Omental fat pad (tissue), 4 donors: ENCODE results near the gene GJC3. TPM values are rescaled to one million over a fixed set of nuclear protein-coding genes. Genes with fewer than 3 reads are reported as not detected.
"Not testable (repeated sequence)": the region's sequence is repeated elsewhere in the genome, so short reads cannot be mapped to it uniquely, and the experiment has no call there.

Source experiments
- ATAC-seq: fragments of 150-250 bp; one replicate; pipeline ENCODE4 v1.9.1; 2016; ENCODE audit warnings: mild to moderate bottlenecking, moderate library complexity; ENCODE audit not compliant: low FRiP score
- DNase-seq: peaks from one replicate; pipeline ENCODE4 v3.0.0-alpha.2; 2019; ENCODE audit warnings: low spot score
- CTCF ChIP-seq, 3 donors: fragments of 450-650 bp; IDR thresholded peaks; one replicate each; pipeline ENCODE4 v1.5.1; 2016 to 2017; ENCODE audit warnings: antibody characterized with exemption in 3 of 3, mild to moderate bottlenecking in 3 of 3, moderate library complexity in 2 of 3
- total RNA-seq, 4 donors: library from RNA; depleted of rRNA; stranded (reverse); fragments of >200 nt; gene quantifications; one replicate each; pipeline ENCODE4 v1.1.0, GENCODE V29; 2016

GJC3 gene
- under 1 TPM in 2 of 4 donors, not detected in 2; 0.63 to 0.74 TPM for total RNA-seq

GRCh38 chr7:99928994-99929729 lies at the start of gene GJC3:
Gene GJC3 (minus strand): TSS chr7:99929620. CDS start chr7:99929620, 0 bp downstream.
- peak; percentile 66 for ATAC-seq
- no peak for TF ChIP-seq CTCF (IDR thresholded peaks at IDR 0.05)
- no peak for DNase-seq

- TF ChIP-seq CTCF (IDR thresholded peaks at IDR 0.05), result no peak
- ATAC-seq (no peak), DNase-seq (no peak)
These were observed 47.2 kb upstream of the GJC3 start for GRCh38 chr7:99976626-99977025.

GRCh38 chr7:99975782-99976521 lies 46.5 kb upstream of the GJC3 start, which contains the start of gene AZGP1:
Gene AZGP1 (minus strand): TSS chr7:99976031. CDS start chr7:99976020, 11 bp downstream.
- DNase-seq (no peak), ATAC-seq (no peak)
- no peak for TF ChIP-seq CTCF (IDR thresholded peaks at IDR 0.05)

DNA sequence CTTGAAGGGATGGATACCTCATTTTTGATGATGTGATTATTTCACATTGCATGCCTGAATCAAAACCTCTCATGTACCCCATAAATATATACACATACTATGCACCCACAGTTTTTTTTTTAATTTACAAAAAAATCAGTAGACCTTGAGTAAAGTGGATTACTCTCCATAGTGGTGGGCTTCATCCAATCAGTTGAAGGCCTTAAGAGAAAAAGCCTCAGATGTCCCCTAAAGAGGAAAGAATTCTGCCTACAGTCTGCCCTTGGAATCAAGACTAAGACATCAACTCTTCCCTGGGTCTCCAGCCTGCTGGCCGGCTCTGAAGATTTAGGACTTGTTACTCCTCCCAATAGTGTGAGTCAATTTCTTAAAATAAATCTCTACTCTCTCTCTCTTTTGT lies 45.3 kb upstream of the GJC3 start:
- no peak for DNase-seq
- ATAC-seq, result no peak
- no peak for TF ChIP-seq CTCF (IDR thresholded peaks at IDR 0.05)

DNA sequence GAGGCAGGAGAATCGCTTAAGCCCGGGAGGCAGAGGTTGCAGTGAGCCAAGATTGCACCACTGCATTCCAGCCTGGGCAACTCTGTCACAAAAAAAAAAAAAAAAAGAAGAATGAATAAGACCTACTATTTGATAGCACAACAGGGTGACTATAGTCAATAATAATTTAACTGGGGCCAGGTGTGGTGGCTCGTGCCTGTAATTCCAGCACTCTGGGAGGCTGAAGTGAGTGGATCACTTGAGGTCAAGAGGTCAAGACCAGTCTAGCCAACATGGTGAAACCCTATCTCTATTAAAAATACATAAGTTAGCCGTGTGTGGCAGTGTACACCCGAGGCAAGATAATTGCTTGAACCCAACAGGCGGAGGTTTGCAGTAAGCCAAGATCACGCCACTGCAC lies 44.4 kb upstream of the GJC3 start:
- not testable (repeated sequence) for DNase-seq, ATAC-seq

GRCh38 chr7:99971242-99971641 lies 41.8 kb upstream of the GJC3 start:
- TF ChIP-seq CTCF (IDR thresholded peaks at IDR 0.05), result no peak
- DNase-seq, result no peak
- ATAC-seq, result no peak

GRCh38 chr7:99969813-99970212 lies 40.4 kb upstream of the GJC3 start:
- DNase-seq, ATAC-seq: not testable (repeated sequence)

- DNase-seq (no peak), ATAC-seq (no peak)
- TF ChIP-seq CTCF (IDR thresholded peaks at IDR 0.05), result no peak
These were observed 39.9 kb upstream of the GJC3 start for GRCh38 chr7:99969298-99969697.
